PC-9 (cell line): ENCODE measurements around the gene CAMK2B. TPM values are rescaled to one million over a fixed set of nuclear protein-coding genes. Genes with fewer than 3 reads are reported as not detected.

ENCODE experiments used
- BruUV-seq: library from RNA; stranded (reverse); fragments of 400-500 nt; replicated peaks from 2 replicates; lab custom pipeline; 2021; lab: Mats Ljungman, UMichigan
- CTCF ChIA-PET: fragments of 300-600 bp; sonication (Branson Sonifier 250); formaldehyde crosslinking; loops from one replicate; lab custom pipeline; 2022; ENCODE audit warnings: antibody characterized with exemption; lab: Charles Lee
- POLR2A ChIA-PET: fragments of 300-600 bp; sonication (Branson Sonifier 250); formaldehyde crosslinking; loops from one replicate; lab custom pipeline; 2022; ENCODE audit warnings: antibody characterized with exemption; ENCODE audit not compliant: unreplicated experiment; lab: Charles Lee
- DNase-seq, 2 experiments: peaks; one replicate each; pipeline versions ENCODE4 v3.0.0 to v3.0.0-alpha.2; 2015 to 2022; ENCODE audit warnings: mixed read lengths in 1 of 2
- H2AFZ ChIP-seq: fragments of 200-600 bp; sonication (generic); 2 replicates; pipeline ENCODE4 v1.8.1; 2017; ENCODE audit warnings: antibody characterized with exemption
- H3F3A ChIP-seq: fragments of 200-600 bp; sonication (generic); 2 replicates; pipeline ENCODE4 v1.8.1; 2017; ENCODE audit warnings: antibody characterized with exemption, mild to moderate bottlenecking, low read depth; ENCODE audit not compliant: insufficient read depth
- H3K27ac ChIP-seq: fragments of 200-600 bp; sonication (generic); 2 replicates; pipeline ENCODE4 v1.6.1; 2016; ENCODE audit warnings: mixed run types
- H3K27me3 ChIP-seq: fragments of 200-600 bp; sonication (generic); 2 replicates; pipeline ENCODE4 v1.6.1; 2016; ENCODE audit warnings: low read depth, mixed run types; ENCODE audit not compliant: insufficient read depth
- H3K36me3 ChIP-seq: fragments of 200-600 bp; sonication (generic); 2 replicates; pipeline ENCODE4 v1.6.1; 2016; ENCODE audit warnings: low read depth, mixed run types
- H3K4me1 ChIP-seq: fragments of 200-600 bp; sonication (generic); replicated peaks from 2 replicates; pipeline ENCODE4 v1.6.1; 2016; ENCODE audit warnings: mixed run types; ENCODE audit not compliant: insufficient read depth
- H3K4me2 ChIP-seq: fragments of 200-600 bp; sonication (generic); 2 replicates; pipeline ENCODE4 v1.6.1; 2017; ENCODE audit warnings: mixed run types
- H3K4me3 ChIP-seq: fragments of 200-600 bp; sonication (generic); 2 replicates; pipeline ENCODE4 v1.6.1; 2016; ENCODE audit warnings: mixed run types
- H3K79me2 ChIP-seq: fragments of 200-600 bp; sonication (generic); 2 replicates; pipeline ENCODE4 v1.6.1; 2017; ENCODE audit warnings: low read depth, mixed run types
- H3K9me2 ChIP-seq: fragments of 200-600 bp; sonication (generic); 2 replicates; pipeline ENCODE4 v1.8.1; 2017; ENCODE audit warnings: mild to moderate bottlenecking; ENCODE audit not compliant: insufficient read depth
- H3K9me3 ChIP-seq: fragments of 200-600 bp; sonication (generic); 2 replicates; pipeline ENCODE4 v1.8.1; 2016; ENCODE audit warnings: low read depth; ENCODE audit not compliant: insufficient read depth
- H4K20me1 ChIP-seq: fragments of 200-600 bp; sonication (generic); 2 replicates; pipeline ENCODE4 v1.8.1; 2017; ENCODE audit not compliant: insufficient read depth
- EZH2 ChIP-seq: fragments of 200-600 bp; sonication (generic); IDR thresholded peaks from 2 replicates; pipeline ENCODE4 v1.8.0; 2017; ENCODE audit warnings: antibody characterized with exemption, low read depth
- intact Hi-C: fragments of 100-400 bp; cut with micrococcal nuclease; formaldehyde crosslinking; loops from one replicate; pipeline ENCODE4 v1.10.0; 2022; ENCODE audit not compliant: unreplicated experiment
- total RNA-seq: library from RNA; stranded (reverse); gene quantifications from 2 replicates; pipeline ENCODE4 v1.2.3, GENCODE V29; 2021
- TF ChIP-seq, protein P1 (sequence below): fragments of 200-600 bp; sonication (generic); conservative IDR thresholded peaks from 2 replicates; pipeline ENCODE4 v1.6.1; 2017; ENCODE audit warnings: mixed run types, antibody characterized with exemption, mild to moderate bottlenecking, moderate library complexity

The CAMK2B gene
- total RNA-seq, 1 experiment from 2014 or later: 0.15 TPM

DNA sequence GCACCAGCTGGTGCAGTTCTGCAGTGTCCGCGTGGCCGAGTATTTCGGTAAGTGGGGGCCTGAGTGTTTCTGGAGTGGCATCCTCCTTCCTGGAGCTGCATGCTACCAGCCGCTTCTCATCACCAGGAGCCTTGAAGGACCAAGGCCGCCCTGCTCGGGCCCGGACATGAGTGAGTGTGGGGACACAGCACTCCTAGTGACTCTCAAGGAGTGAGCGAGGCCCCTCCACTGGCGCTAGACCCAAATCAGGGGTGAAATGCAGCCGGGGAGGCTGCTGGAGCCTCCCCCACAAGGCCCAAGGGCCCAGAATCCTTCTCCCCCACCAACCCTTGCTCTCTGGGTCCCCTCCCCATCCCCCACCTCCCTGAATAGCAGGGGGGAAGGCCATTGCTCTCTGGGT is 48.0 kb downstream of the CAMK2B start:
- Histone ChIP-seq H3K4me3 (no peak overlapping the region), H3K9me3 (no peaks in the 10 kb centered on the region), H2AFZ (no peak overlapping the region), H3K4me1 (no peaks in the 10 kb centered on the region), H3K9me2 (no peaks in the 10 kb centered on the region), H3K27me3 (peaks cover 10% of the 10 kb centered on the region), H3K79me2 (no peaks in the 10 kb centered on the region), H3F3A (no peaks in the 10 kb centered on the region), H4K20me1 (no peaks in the 10 kb centered on the region), H3K27ac (no peak overlapping the region), H3K36me3 (no peaks in the 10 kb centered on the region), H3K4me2 (no peak overlapping the region)
- POLR2A ChIA-PET: no interaction called here
- TF ChIP-seq, protein P1, sequence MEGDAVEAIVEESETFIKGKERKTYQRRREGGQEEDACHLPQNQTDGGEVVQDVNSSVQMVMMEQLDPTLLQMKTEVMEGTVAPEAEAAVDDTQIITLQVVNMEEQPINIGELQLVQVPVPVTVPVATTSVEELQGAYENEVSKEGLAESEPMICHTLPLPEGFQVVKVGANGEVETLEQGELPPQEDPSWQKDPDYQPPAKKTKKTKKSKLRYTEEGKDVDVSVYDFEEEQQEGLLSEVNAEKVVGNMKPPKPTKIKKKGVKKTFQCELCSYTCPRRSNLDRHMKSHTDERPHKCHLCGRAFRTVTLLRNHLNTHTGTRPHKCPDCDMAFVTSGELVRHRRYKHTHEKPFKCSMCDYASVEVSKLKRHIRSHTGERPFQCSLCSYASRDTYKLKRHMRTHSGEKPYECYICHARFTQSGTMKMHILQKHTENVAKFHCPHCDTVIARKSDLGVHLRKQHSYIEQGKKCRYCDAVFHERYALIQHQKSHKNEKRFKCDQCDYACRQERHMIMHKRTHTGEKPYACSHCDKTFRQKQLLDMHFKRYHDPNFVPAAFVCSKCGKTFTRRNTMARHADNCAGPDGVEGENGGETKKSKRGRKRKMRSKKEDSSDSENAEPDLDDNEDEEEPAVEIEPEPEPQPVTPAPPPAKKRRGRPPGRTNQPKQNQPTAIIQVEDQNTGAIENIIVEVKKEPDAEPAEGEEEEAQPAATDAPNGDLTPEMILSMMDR: no peak
- TF ChIP-seq EZH2: no peak
- no peak for DNase-seq
- intact Hi-C loops: no loop called here
- no TSS peak for BruUV-seq
- CTCF ChIA-PET: no interaction called here

GRCh38 chr7:44276571-44277221 is 48.7 kb downstream of the CAMK2B start:
- H3K9me2 ChIP-seq: no peaks in the 10 kb centered on the region
- H3K9me3 ChIP-seq: no peaks in the 10 kb centered on the region
- no peaks in the 10 kb centered on the region for H3K79me2 ChIP-seq
- no peaks in the 10 kb centered on the region for H3K4me1 ChIP-seq
- H3K36me3 ChIP-seq: no peaks in the 10 kb centered on the region
- peaks cover 10% of the 10 kb centered on the region for H3K27me3 ChIP-seq
- H2AFZ ChIP-seq: no peak overlapping the region
- intact Hi-C loops: no loop called here
- H3K4me3 ChIP-seq: no peak overlapping the region
- H3K27ac ChIP-seq: no peak overlapping the region
- no TSS peak for BruUV-seq
- no peak for DNase-seq
- POLR2A ChIA-PET: no interaction called here
- TF ChIP-seq, protein P1: no peak
- TF ChIP-seq EZH2: no peak
- no peak overlapping the region for H3K4me2 ChIP-seq
- no peaks in the 10 kb centered on the region for H4K20me1 ChIP-seq
- no peaks in the 10 kb centered on the region for H3F3A ChIP-seq
- CTCF ChIA-PET: no interaction called here

DNA sequence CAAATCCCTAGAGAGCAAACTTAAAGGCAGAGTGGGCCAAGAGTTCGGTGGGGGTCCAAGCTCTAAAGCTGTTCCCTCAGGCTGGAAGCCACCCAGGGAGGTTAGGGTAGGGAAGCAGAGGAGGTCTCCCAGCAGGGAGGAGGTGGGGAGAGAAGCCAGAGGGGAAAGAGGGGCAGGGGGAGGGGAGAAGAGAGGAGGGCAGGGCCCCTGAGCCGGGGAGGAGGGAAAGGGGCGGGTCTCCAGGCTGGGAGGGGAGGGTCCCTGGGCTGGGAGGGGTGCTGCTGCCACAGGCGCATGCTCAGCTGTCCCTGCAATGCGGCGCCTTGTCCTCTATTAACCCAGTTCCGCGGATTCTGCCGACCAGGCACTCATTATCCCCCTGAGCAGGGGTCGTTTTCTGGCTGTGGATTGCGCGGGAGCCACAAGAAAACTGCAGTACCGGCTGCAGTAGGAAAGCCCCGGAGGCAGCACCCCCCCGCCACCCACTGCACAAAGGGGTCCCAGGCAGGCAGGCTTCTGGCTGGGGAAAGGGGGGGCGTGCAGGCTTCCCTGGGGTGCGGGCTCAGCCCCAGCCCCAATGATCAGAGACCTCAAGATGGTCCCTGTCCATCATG is 49.3 kb downstream of the CAMK2B start:
- Histone ChIP-seq H3K4me2 (no peak overlapping the region), H3K36me3 (no peaks in the 10 kb centered on the region), H3F3A (no peaks in the 10 kb centered on the region), H3K4me3 (no peak overlapping the region), H3K27ac (no peak overlapping the region), H3K79me2 (no peaks in the 10 kb centered on the region), H3K9me3 (no peaks in the 10 kb centered on the region), H3K27me3 (peaks cover 10% of the 10 kb centered on the region), H3K9me2 (no peaks in the 10 kb centered on the region), H3K4me1 (no peaks in the 10 kb centered on the region), H2AFZ (no peak overlapping the region), H4K20me1 (no peaks in the 10 kb centered on the region)
- no TSS peak for BruUV-seq
- ChIA-PET CTCF (no interaction called here), POLR2A (no interaction called here)
- no peak for DNase-seq
- intact Hi-C loops: no loop called here
- no peak for TF ChIP-seq EZH2
- TF ChIP-seq, protein P1: no peak
